Measurements from ENCODE around the gene GFPT1. TPM values are rescaled to one million over a fixed set of nuclear protein-coding genes. Genes with fewer than 3 reads are reported as not detected.

Gene GFPT1
- total and polyA plus RNA-seq, 2 experiments from 2014 or later: 58.2 to 80.0 TPM

DNA sequence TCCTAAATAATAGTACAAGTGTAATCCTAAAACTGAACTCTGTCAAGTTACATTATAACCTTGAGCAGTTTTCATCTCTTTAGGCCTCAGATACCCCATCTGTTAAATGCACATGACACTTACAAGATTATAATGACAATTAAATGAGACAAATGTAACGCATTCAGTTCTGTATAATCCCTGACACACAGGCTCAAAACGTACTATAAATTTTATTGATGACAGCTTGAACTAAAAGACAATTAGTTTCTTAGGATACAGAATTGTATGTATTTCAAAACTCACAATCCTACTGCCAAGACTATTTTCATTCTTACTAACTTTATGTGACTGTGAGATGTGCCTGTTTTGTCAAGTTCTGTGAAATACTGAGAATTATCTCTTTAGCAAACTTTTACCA, 56.2 kb downstream of the GFPT1 start:
- H3K4me1 ChIP-seq (ENCODE audit: insufficient read depth): no peaks in the 10 kb centered on the region
- no peak overlapping the region for H2AFZ ChIP-seq
- no peak overlapping the region for H3K27ac ChIP-seq
- no peaks in the 10 kb centered on the region for H3K9me3 ChIP-seq (ENCODE audit: low read depth)
- H3K79me2 ChIP-seq: no peaks in the 10 kb centered on the region
- no peak overlapping the region for H3K4me3 ChIP-seq
- H4K20me1 ChIP-seq (ENCODE audit: insufficient read depth, poor library complexity, severe bottlenecking): no peaks in the 10 kb centered on the region
- H3K36me3 ChIP-seq (replicated peaks; ENCODE audit: insufficient read depth, low read depth): peaks cover 7% of the 10 kb centered on the region
- H3K4me2 ChIP-seq: no peak overlapping the region
- no peaks in the 10 kb centered on the region for H3K9me2 ChIP-seq (replicated peaks; ENCODE audit: insufficient read depth)
- TF ChIP-seq EZH2 (IDR thresholded peaks at IDR 0.05; ENCODE audit: borderline replicate concordance) (no peak), EZH2phosphoT487 (IDR thresholded peaks at IDR 0.05; ENCODE audit: low read depth, severe bottlenecking, unreplicated experiment) (no peak)
- TF ChIP-seq, protein P1, sequence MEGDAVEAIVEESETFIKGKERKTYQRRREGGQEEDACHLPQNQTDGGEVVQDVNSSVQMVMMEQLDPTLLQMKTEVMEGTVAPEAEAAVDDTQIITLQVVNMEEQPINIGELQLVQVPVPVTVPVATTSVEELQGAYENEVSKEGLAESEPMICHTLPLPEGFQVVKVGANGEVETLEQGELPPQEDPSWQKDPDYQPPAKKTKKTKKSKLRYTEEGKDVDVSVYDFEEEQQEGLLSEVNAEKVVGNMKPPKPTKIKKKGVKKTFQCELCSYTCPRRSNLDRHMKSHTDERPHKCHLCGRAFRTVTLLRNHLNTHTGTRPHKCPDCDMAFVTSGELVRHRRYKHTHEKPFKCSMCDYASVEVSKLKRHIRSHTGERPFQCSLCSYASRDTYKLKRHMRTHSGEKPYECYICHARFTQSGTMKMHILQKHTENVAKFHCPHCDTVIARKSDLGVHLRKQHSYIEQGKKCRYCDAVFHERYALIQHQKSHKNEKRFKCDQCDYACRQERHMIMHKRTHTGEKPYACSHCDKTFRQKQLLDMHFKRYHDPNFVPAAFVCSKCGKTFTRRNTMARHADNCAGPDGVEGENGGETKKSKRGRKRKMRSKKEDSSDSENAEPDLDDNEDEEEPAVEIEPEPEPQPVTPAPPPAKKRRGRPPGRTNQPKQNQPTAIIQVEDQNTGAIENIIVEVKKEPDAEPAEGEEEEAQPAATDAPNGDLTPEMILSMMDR (IDR thresholded peaks at IDR 0.05; ENCODE audit: poor library complexity): no peak
- DNase-seq (ENCODE audit: low spot score): no peak
- 78% methylated on average over 2 of the region's 2 CpGs for WGBS (ENCODE audit: low lambda C conversion rate, missing lambda C conversion rate)
- no peaks in the 10 kb centered on the region for H3K27me3 ChIP-seq

DNA sequence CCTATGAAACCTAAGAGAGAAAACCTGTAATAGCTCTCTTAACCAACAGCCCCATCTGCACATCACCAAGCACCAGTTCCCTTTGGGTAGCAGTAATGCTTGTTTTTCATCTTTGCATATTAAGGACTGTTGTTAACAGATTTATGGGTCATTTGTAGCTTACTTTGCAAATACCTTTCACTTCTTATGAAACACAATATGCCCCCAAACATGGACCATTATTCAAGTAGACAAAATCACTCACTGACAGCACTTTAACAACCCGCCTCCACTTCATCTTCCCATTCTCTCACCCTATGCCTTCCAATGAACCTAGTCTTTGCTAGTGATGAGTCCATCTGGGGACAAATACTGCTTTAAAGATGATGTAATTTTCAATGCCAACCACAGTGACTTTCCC, 64.4 kb downstream of the GFPT1 start:
- Histone ChIP-seq H3K36me3 (replicated peaks; ENCODE audit: insufficient read depth, low read depth) (no peaks in the 10 kb centered on the region), H3K27me3 (no peaks in the 10 kb centered on the region), H4K20me1 (ENCODE audit: insufficient read depth, poor library complexity, severe bottlenecking) (no peaks in the 10 kb centered on the region), H3K4me2 (no peak overlapping the region), H3K27ac (no peak overlapping the region), H3K9me3 (ENCODE audit: low read depth) (no peaks in the 10 kb centered on the region), H2AFZ (no peak overlapping the region), H3K79me2 (no peaks in the 10 kb centered on the region), H3K4me3 (no peak overlapping the region), H3K4me1 (ENCODE audit: insufficient read depth) (no peaks in the 10 kb centered on the region), H3K9me2 (replicated peaks; ENCODE audit: insufficient read depth) (no peaks in the 10 kb centered on the region)
- no peak for DNase-seq (ENCODE audit: low spot score)
- TF ChIP-seq EZH2 (IDR thresholded peaks at IDR 0.05; ENCODE audit: borderline replicate concordance) (no peak), EZH2phosphoT487 (IDR thresholded peaks at IDR 0.05; ENCODE audit: low read depth, severe bottlenecking, unreplicated experiment) (no peak)
- TF ChIP-seq, protein P1 (IDR thresholded peaks at IDR 0.05; ENCODE audit: poor library complexity): no peak
- 94% methylated on average over 1 of the region's 1 CpG for WGBS (ENCODE audit: low lambda C conversion rate, missing lambda C conversion rate)

DNA sequence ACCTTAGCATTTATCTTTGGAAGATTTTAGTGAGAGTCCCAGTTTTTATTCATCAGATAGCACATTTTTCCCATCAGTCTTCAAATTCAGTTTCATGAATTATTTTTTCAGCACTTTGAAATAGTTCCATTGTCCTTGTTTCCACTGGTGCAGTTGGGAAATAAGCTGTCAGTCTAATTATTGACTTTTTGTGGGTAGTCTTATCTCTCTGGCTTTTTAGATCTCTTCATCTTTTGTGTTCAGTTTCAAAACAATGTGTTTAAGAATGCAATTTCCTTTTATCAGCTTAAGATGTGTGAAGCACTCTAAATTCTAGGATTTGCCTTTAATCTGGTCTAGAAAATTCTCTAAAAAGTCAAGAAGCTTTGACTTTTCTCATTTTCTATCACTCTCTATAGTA, 70.5 kb downstream of the GFPT1 start:
- Histone ChIP-seq H3K27me3 (no peaks in the 10 kb centered on the region), H3K79me2 (no peaks in the 10 kb centered on the region), H3K36me3 (replicated peaks; ENCODE audit: insufficient read depth, low read depth) (no peaks in the 10 kb centered on the region), H3K4me3 (no peak overlapping the region), H3K9me2 (replicated peaks; ENCODE audit: insufficient read depth) (no peaks in the 10 kb centered on the region), H3K4me2 (no peak overlapping the region), H2AFZ (no peak overlapping the region), H3K9me3 (ENCODE audit: low read depth) (no peaks in the 10 kb centered on the region), H3K4me1 (ENCODE audit: insufficient read depth) (no peaks in the 10 kb centered on the region), H3K27ac (no peak overlapping the region), H4K20me1 (ENCODE audit: insufficient read depth, poor library complexity, severe bottlenecking) (no peaks in the 10 kb centered on the region)
- TF ChIP-seq EZH2phosphoT487 (IDR thresholded peaks at IDR 0.05; ENCODE audit: low read depth, severe bottlenecking, unreplicated experiment): no peak
- TF ChIP-seq EZH2 (IDR thresholded peaks at IDR 0.05; ENCODE audit: borderline replicate concordance): no peak
- TF ChIP-seq, protein P1 (IDR thresholded peaks at IDR 0.05; ENCODE audit: poor library complexity): no peak
- no peak for DNase-seq (ENCODE audit: low spot score)

All from hepatocyte (in vitro differentiated cells).